ENCODE data around the gene PCDHGA10.
"Not testable (repeated sequence)": the region's sequence is repeated elsewhere in the genome, so short reads cannot be mapped to it uniquely, and the experiment has no call there.

Gene PCDHGA10

GRCh38 chr5:141402553-141403243 lies 10.1 kb upstream of the PCDHGA10 start, which contains the start of gene PCDHGA9:
Gene PCDHGA9, plus strand, starts transcription at chr5:141402778. Its CDS starts 175 bp downstream, at chr5:141402953.
- H3K9me3 ChIP-seq (ENCODE audit: low read length): peaks cover 34% of the 10 kb centered on the region
- no peaks in the 10 kb centered on the region for H3K4me1 ChIP-seq (ENCODE audit: insufficient read depth, low read length)
- no peak within 1 kb of the TSS for H2AFZ ChIP-seq (ENCODE audit: low read depth, low read length)
- no peaks in the 10 kb centered on the region for H3K27me3 ChIP-seq (ENCODE audit: insufficient read depth, low read length)
- H3K36me3 ChIP-seq (ENCODE audit: insufficient read depth, low read length): no peaks in the 10 kb centered on the region
- no peak within 1 kb of the TSS for H3K4me3 ChIP-seq (ENCODE audit: low read length)

- H3K4me1 ChIP-seq (ENCODE audit: insufficient read depth, low read length): no peaks in the 10 kb centered on the region
- no peak overlapping the region for H3K4me3 ChIP-seq (ENCODE audit: low read length)
- no peaks in the 10 kb centered on the region for H3K36me3 ChIP-seq (ENCODE audit: insufficient read depth, low read length)
- peaks cover 34% of the 10 kb centered on the region for H3K9me3 ChIP-seq (ENCODE audit: low read length)
- no peaks in the 10 kb centered on the region for H3K27me3 ChIP-seq (ENCODE audit: insufficient read depth, low read length)
- no peak overlapping the region for H2AFZ ChIP-seq (ENCODE audit: low read depth, low read length)
Observed at GRCh38 chr5:141403387-141403786, 9.4 kb upstream of the PCDHGA10 start.

GRCh38 chr5:141407790-141408505 lies 4.8 kb upstream of the PCDHGA10 start, which contains the start of gene PCDHGB6:
Gene PCDHGB6, plus strand, starts transcription at chr5:141408021. Its CDS starts 182 bp downstream, at chr5:141408203.
- not testable (repeated sequence) for H3K4me1 ChIP-seq (ENCODE audit: insufficient read depth, low read length); H3K36me3 ChIP-seq (ENCODE audit: insufficient read depth, low read length)
- H3K9me3 ChIP-seq (ENCODE audit: low read length): peaks cover 44% of the 10 kb centered on the region

GRCh38 chr5:141409598-141410306 lies 3.0 kb upstream of the PCDHGA10 start:
- Histone ChIP-seq H3K4me1 (ENCODE audit: insufficient read depth, low read length) (no peaks in the 10 kb centered on the region), H3K9me3 (ENCODE audit: low read length) (peaks cover 47% of the 10 kb centered on the region), H3K27me3 (ENCODE audit: insufficient read depth, low read length) (no peaks in the 10 kb centered on the region), H3K36me3 (ENCODE audit: insufficient read depth, low read length) (peaks cover 11% of the 10 kb centered on the region), H3K4me3 (ENCODE audit: low read length) (no peak overlapping the region), H2AFZ (ENCODE audit: low read depth, low read length) (no peak overlapping the region)

More at GRCh38 chr5:141407790-141408505, 4.8 kb upstream of the PCDHGA10 start, which contains the start of gene PCDHGB6:
- H3K27me3 ChIP-seq (ENCODE audit: insufficient read depth, low read length); H2AFZ ChIP-seq (ENCODE audit: low read depth, low read length): not testable (repeated sequence)
- H3K4me3 ChIP-seq (ENCODE audit: low read length): peak within 1 kb of the TSS; percentile 43

- H2AFZ ChIP-seq (ENCODE audit: low read depth, low read length): no peak overlapping the region
- no peaks in the 10 kb centered on the region for H3K4me1 ChIP-seq (ENCODE audit: insufficient read depth, low read length)
- no peaks in the 10 kb centered on the region for H3K27me3 ChIP-seq (ENCODE audit: insufficient read depth, low read length)
- H3K36me3 ChIP-seq (ENCODE audit: insufficient read depth, low read length): peaks cover 13% of the 10 kb centered on the region
- peak overlapping the region; percentile 20 for H3K4me3 ChIP-seq (ENCODE audit: low read length)
- peaks cover 44% of the 10 kb centered on the region for H3K9me3 ChIP-seq (ENCODE audit: low read length)
Observed at GRCh38 chr5:141411575-141411974, 1.2 kb upstream of the PCDHGA10 start.

- no peaks in the 10 kb centered on the region for H3K4me1 ChIP-seq (ENCODE audit: insufficient read depth, low read length)
- H2AFZ ChIP-seq (ENCODE audit: low read depth, low read length): no peak overlapping the region
- H3K36me3 ChIP-seq (ENCODE audit: insufficient read depth, low read length): peaks cover 18% of the 10 kb centered on the region
- H3K9me3 ChIP-seq (ENCODE audit: low read length): peaks cover 58% of the 10 kb centered on the region
- H3K27me3 ChIP-seq (ENCODE audit: insufficient read depth, low read length): no peaks in the 10 kb centered on the region
- H3K4me3 ChIP-seq (ENCODE audit: low read length): peak overlapping the region; percentile 56
Observed at GRCh38 chr5:141413540-141414069, 818 bp downstream of the PCDHGA10 start.

GRCh38 chr5:141414548-141415274 lies 1.9 kb downstream of the PCDHGA10 start:
- not testable (repeated sequence) for H3K4me3 ChIP-seq (ENCODE audit: low read length); H2AFZ ChIP-seq (ENCODE audit: low read depth, low read length); H3K27me3 ChIP-seq (ENCODE audit: insufficient read depth, low read length); H3K4me1 ChIP-seq (ENCODE audit: insufficient read depth, low read length)
- H3K9me3 ChIP-seq (ENCODE audit: low read length): peaks cover 58% of the 10 kb centered on the region
- peaks cover 29% of the 10 kb centered on the region for H3K36me3 ChIP-seq (ENCODE audit: insufficient read depth, low read length)

GRCh38 chr5:141415275-141415618 lies 2.5 kb downstream of the PCDHGA10 start:
- H3K27me3 ChIP-seq (ENCODE audit: insufficient read depth, low read length); H3K4me1 ChIP-seq (ENCODE audit: insufficient read depth, low read length); H2AFZ ChIP-seq (ENCODE audit: low read depth, low read length); H3K4me3 ChIP-seq (ENCODE audit: low read length): not testable (repeated sequence)
- peaks cover 55% of the 10 kb centered on the region for H3K9me3 ChIP-seq (ENCODE audit: low read length)
- H3K36me3 ChIP-seq (ENCODE audit: insufficient read depth, low read length): peaks cover 32% of the 10 kb centered on the region

- Histone ChIP-seq H3K9me3 (ENCODE audit: low read length) (peaks cover 67% of the 10 kb centered on the region), H3K4me3 (ENCODE audit: low read length) (peak within 1 kb of the TSS; percentile 46), H3K36me3 (ENCODE audit: insufficient read depth, low read length) (peaks cover 36% of the 10 kb centered on the region)
- not testable (repeated sequence) for H3K4me1 ChIP-seq (ENCODE audit: insufficient read depth, low read length); H2AFZ ChIP-seq (ENCODE audit: low read depth, low read length); H3K27me3 ChIP-seq (ENCODE audit: insufficient read depth, low read length)
Observed at GRCh38 chr5:141417494-141418172, 4.8 kb downstream of the PCDHGA10 start, which contains the start of gene PCDHGB7. Gene PCDHGB7, plus strand, starts transcription at chr5:141417677. Its CDS starts 183 bp downstream, at chr5:141417860.

- no peak overlapping the region for H3K4me3 ChIP-seq (ENCODE audit: low read length)
- H3K27me3 ChIP-seq (ENCODE audit: insufficient read depth, low read length): no peaks in the 10 kb centered on the region
- H3K9me3 ChIP-seq (ENCODE audit: low read length): peaks cover 68% of the 10 kb centered on the region
- H3K4me1 ChIP-seq (ENCODE audit: insufficient read depth, low read length): no peaks in the 10 kb centered on the region
- H2AFZ ChIP-seq (ENCODE audit: low read depth, low read length): no peak overlapping the region
- peaks cover 35% of the 10 kb centered on the region for H3K36me3 ChIP-seq (ENCODE audit: insufficient read depth, low read length)
Observed at GRCh38 chr5:141419074-141419880, 6.5 kb downstream of the PCDHGA10 start.

GRCh38 chr5:141420855-141421488 lies 8.2 kb downstream of the PCDHGA10 start, which contains the start of gene PCDHGA11:
Gene PCDHGA11, plus strand, starts transcription at chr5:141421051. Its CDS starts 177 bp downstream, at chr5:141421228.
- H3K4me3 ChIP-seq (ENCODE audit: low read length): no peak within 1 kb of the TSS
- peaks cover 36% of the 10 kb centered on the region for H3K36me3 ChIP-seq (ENCODE audit: insufficient read depth, low read length)
- H3K27me3 ChIP-seq (ENCODE audit: insufficient read depth, low read length): no peaks in the 10 kb centered on the region
- peaks cover 62% of the 10 kb centered on the region for H3K9me3 ChIP-seq (ENCODE audit: low read length)
- H2AFZ ChIP-seq (ENCODE audit: low read depth, low read length): no peak within 1 kb of the TSS
- no peaks in the 10 kb centered on the region for H3K4me1 ChIP-seq (ENCODE audit: insufficient read depth, low read length)

Data from neuron (in vitro differentiated cells).